HepG2 (cell line): ENCODE measurements around the gene C2orf15. TPM values are rescaled to one million over a fixed set of nuclear protein-coding genes. Genes with fewer than 3 reads are reported as not detected.
A peak's percentile ranks its signal among the peaks of the same experiment; 100 is the strongest.

ENCODE experiments used
- ARNT ChIP-seq: fragments of 450-650 bp; IDR thresholded peaks from 2 replicates; pipeline ENCODE4 v1.6.1; 2017
- CSRNP2 ChIP-seq: sonication (generic); formaldehyde crosslinking; conservative IDR thresholded peaks from 2 replicates; pipeline ENCODE4 v1.8.0; 2022; ENCODE audit warnings: low read depth, missing genetic modification reagents
- FOSL1 ChIP-seq: sonication (generic); formaldehyde crosslinking; IDR thresholded peaks from 2 replicates; pipeline ENCODE4 v1.9.0; 2021; ENCODE audit warnings: missing genetic modification reagents, borderline replicate concordance
- FOXC1 ChIP-seq: sonication (generic); formaldehyde crosslinking; IDR thresholded peaks from 2 replicates; pipeline ENCODE4 v1.8.0; 2022; ENCODE audit warnings: mild to moderate bottlenecking, missing genetic modification reagents, borderline replicate concordance
- MEF2D ChIP-seq: sonication (generic); formaldehyde crosslinking; IDR thresholded peaks from 2 replicates; pipeline ENCODE4 v1.5.1; 2020; ENCODE audit warnings: mild to moderate bottlenecking, missing genetic modification reagents
- STAT5B ChIP-seq: sonication (generic); formaldehyde crosslinking; IDR thresholded peaks from 2 replicates; pipeline ENCODE4 v1.4.0; 2020; ENCODE audit warnings: missing genetic modification reagents
- TARDBP ChIP-seq: sonication (generic); formaldehyde crosslinking; IDR thresholded peaks from 2 replicates; pipeline ENCODE4 v1.8.0; 2022; ENCODE audit warnings: mild to moderate bottlenecking, missing genetic modification reagents
- ZNF160 ChIP-seq: sonication (generic); formaldehyde crosslinking; IDR thresholded peaks from 2 replicates; pipeline ENCODE4 v1.8.0; 2022; ENCODE audit warnings: mild to moderate bottlenecking, inconsistent platforms, missing genetic modification reagents
- ZNF607 ChIP-seq: sonication (generic); formaldehyde crosslinking; IDR thresholded peaks from 2 replicates; pipeline ENCODE4 v1.5.1; 2020; ENCODE audit warnings: missing genetic modification reagents, mild to moderate bottlenecking, borderline replicate concordance
- ZNF619 ChIP-seq: sonication (generic); formaldehyde crosslinking; IDR thresholded peaks from 2 replicates; pipeline ENCODE4 v1.4.0; 2020; ENCODE audit warnings: mild to moderate bottlenecking, missing genetic modification reagents
- polyA plus RNA-seq, 8 experiments: library from polyadenylated mRNA; depleted of rRNA in 3 of 8; stranded (reverse) in 7 of 8; unstranded in 1 of 8; fragments of >200 nt; fragmentation: Illumina TruSeq in 4 of 8; extraction: Trizol in 4 of 8; gene quantifications; 2 replicates each; pipeline versions ENCODE4 v1.2.1 to v1.2.3, GENCODE V29; 2011 to 2016; ENCODE audit warnings: low read depth in 4 of 8, missing spikeins in 1 of 8, mixed read lengths in 1 of 8; ENCODE audit not compliant: insufficient read depth in 1 of 8
- total RNA-seq, 5 experiments: library from RNA; depleted of rRNA; stranded (reverse); fragments of >200 nt; fragmentation: Illumina TruSeq; extraction: Trizol; gene quantifications; 2 replicates each; pipeline ENCODE4 v1.2.3, GENCODE V29; 2016; ENCODE audit warnings: low read depth in 1 of 5
- TF ChIP-seq, protein P1 (sequence below): sonication (generic); formaldehyde crosslinking; IDR thresholded peaks from 2 replicates; pipeline ENCODE4 v1.4.0; 2020; ENCODE audit warnings: mild to moderate bottlenecking, missing genetic modification reagents
- TF ChIP-seq, protein P2 (sequence below): sonication (generic); formaldehyde crosslinking; IDR thresholded peaks from 2 replicates; pipeline ENCODE4 v1.5.1; 2020; ENCODE audit warnings: mild to moderate bottlenecking, missing genetic modification reagents, borderline replicate concordance

The C2orf15 gene
- total and polyA plus RNA-seq, 2 of the 13 experiments (the other 11 are each of a cell fraction or from before 2014, with no cell fraction given), result 5.5 to 8.3 TPM

- TF ChIP-seq, protein P1, sequence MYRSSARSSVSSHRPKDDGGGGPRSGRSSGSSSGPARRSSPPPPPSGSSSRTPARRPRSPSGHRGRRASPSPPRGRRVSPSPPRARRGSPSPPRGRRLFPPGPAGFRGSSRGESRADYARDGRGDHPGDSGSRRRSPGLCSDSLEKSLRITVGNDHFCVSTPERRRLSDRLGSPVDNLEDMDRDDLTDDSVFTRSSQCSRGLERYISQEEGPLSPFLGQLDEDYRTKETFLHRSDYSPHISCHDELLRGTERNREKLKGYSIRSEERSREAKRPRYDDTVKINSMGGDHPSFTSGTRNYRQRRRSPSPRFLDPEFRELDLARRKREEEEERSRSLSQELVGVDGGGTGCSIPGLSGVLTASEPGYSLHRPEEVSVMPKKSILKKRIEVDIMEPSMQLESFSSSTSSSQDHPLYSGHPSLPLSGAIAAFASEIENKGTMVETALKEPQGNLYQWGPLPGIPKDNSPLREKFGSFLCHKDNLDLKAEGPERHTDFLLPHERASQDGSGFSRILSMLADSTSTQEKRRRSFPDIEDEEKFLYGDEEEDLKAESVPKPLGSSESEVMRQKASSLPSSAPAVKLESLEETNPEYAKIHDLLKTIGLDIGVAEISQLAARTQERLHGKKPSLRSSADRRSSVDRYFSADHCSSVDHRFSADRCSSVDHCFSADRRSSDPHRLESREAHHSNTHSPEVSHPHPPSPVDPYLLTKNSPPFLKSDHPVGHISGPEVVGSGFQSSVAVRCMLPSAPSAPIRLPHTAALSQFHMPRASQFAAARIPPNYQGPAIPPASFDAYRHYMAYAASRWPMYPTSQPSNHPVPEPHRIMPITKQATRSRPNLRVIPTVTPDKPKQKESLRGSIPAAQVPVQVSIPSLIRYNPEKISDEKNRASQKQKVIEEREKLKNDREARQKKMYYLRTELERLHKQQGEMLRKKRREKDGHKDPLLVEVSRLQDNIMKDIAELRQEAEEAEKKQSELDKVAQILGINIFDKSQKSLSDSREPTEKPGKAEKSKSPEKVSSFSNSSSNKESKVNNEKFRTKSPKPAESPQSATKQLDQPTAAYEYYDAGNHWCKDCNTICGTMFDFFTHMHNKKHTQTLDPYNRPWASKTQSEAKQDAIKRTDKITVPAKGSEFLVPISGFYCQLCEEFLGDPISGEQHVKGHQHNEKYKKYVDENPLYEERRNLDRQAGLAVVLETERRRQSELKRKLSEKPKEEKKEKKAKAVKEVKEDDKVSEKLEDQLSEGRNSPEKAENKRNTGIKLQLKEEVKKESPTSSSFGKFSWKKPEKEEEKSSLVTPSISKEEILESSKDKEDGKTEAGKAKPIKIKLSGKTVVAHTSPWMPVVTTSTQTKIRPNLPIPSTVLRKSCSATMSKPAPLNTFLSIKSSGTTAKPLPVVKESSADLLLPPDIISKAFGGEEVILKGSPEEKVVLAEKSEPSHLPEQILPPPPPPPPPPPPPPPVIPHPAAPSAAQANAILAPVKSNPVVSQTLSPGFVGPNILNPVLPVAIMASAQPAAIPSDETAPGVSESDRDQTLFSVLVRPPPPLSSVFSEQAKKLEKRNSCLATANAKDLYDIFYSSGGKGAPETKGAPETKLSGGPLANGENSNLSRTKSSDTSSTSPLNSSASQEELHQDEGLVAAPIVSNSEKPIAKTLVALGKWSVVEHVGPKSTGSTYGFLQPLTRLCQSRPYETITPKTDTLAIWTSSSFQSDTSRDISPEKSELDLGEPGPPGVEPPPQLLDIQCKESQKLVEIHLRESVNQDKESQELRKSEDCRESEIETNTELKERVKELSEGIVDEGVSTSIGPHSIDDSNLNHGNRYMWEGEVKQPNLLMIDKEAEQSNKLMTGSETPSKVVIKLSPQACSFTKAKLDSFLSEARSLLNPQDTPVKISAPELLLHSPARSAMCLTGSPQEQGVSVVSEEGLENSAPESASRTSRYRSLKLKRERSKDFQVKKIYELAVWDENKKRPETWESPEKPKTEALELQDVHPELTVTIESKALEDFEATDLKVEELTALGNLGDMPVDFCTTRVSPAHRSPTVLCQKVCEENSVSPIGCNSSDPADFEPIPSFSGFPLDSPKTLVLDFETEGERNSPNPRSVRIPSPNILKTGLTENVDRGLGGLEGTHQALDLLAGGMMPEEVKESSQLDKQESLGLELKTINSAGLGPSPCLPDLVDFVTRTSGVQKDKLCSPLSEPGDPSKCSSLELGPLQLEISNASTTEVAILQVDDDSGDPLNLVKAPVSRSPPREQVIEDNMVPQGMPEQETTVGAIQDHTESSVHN (CRISPR knock-in tag), result peak; percentile 96
- TF ChIP-seq CSRNP2 (CRISPR knock-in tag), result no peak
- no peak for TF ChIP-seq STAT5B (CRISPR knock-in tag)
- peak; percentile 88 for TF ChIP-seq ZNF619 (CRISPR knock-in tag)
- peak; percentile 79; the same call in 1 of the 2 replicates for TF ChIP-seq FOXC1 (CRISPR knock-in tag)
- peak; percentile 99 for TF ChIP-seq TARDBP (CRISPR knock-in tag)
- TF ChIP-seq, protein P2, sequence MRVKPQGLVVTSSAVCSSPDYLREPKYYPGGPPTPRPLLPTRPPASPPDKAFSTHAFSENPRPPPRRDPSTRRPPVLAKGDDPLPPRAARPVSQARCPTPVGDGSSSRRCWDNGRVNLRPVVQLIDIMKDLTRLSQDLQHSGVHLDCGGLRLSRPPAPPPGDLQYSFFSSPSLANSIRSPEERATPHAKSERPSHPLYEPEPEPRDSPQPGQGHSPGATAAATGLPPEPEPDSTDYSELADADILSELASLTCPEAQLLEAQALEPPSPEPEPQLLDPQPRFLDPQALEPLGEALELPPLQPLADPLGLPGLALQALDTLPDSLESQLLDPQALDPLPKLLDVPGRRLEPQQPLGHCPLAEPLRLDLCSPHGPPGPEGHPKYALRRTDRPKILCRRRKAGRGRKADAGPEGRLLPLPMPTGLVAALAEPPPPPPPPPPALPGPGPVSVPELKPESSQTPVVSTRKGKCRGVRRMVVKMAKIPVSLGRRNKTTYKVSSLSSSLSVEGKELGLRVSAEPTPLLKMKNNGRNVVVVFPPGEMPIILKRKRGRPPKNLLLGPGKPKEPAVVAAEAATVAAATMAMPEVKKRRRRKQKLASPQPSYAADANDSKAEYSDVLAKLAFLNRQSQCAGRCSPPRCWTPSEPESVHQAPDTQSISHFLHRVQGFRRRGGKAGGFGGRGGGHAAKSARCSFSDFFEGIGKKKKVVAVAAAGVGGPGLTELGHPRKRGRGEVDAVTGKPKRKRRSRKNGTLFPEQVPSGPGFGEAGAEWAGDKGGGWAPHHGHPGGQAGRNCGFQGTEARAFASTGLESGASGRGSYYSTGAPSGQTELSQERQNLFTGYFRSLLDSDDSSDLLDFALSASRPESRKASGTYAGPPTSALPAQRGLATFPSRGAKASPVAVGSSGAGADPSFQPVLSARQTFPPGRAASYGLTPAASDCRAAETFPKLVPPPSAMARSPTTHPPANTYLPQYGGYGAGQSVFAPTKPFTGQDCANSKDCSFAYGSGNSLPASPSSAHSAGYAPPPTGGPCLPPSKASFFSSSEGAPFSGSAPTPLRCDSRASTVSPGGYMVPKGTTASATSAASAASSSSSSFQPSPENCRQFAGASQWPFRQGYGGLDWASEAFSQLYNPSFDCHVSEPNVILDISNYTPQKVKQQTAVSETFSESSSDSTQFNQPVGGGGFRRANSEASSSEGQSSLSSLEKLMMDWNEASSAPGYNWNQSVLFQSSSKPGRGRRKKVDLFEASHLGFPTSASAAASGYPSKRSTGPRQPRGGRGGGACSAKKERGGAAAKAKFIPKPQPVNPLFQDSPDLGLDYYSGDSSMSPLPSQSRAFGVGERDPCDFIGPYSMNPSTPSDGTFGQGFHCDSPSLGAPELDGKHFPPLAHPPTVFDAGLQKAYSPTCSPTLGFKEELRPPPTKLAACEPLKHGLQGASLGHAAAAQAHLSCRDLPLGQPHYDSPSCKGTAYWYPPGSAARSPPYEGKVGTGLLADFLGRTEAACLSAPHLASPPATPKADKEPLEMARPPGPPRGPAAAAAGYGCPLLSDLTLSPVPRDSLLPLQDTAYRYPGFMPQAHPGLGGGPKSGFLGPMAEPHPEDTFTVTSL (CRISPR knock-in tag), result peak; percentile 64; the same call in 1 of the 2 replicates
- TF ChIP-seq ZNF160, result peak; percentile 90
- TF ChIP-seq ZNF607, result peak; percentile 98
- no peak; the same call in 1 of the 2 replicates for TF ChIP-seq FOSL1 (CRISPR knock-in tag)
- peak; percentile 92 for TF ChIP-seq MEF2D
- TF ChIP-seq ARNT, result no peak
Measured at GRCh38 chr2:99154643-99155536, 13.4 kb downstream of the C2orf15 start, which contains the start of the genes LIPT1 and TSGA10 (continued).
